H1 (cell line): ENCODE results near the gene RNF141. TPM values are rescaled to one million over a fixed set of nuclear protein-coding genes. Genes with fewer than 3 reads are reported as not detected.

Experiments used
- CTCF ChIA-PET: fragments of 300-600 bp; sonication (Branson Sonifier 250); formaldehyde crosslinking; loops from one replicate; lab custom pipeline; 2021; ENCODE audit not compliant: partially characterized antibody; lab: Charles Lee
- POLR2A ChIA-PET: fragments of 300-600 bp; sonication (Branson Sonifier 250); formaldehyde crosslinking; loops from one replicate; lab custom pipeline; 2021; ENCODE audit warnings: inconsistent platforms; ENCODE audit not compliant: partially characterized antibody; lab: Charles Lee
- DNase-seq, 2 experiments: peaks; one replicate each; pipeline versions ENCODE4 v3.0.0 to v3.0.0-alpha.2; 2010 to 2022; ENCODE audit warnings: low spot score in 2 of 2, low read depth in 1 of 2, mixed read lengths in 1 of 2
- FAIRE-seq: peaks from 2 replicates; lab custom pipeline; 2011; peaks lifted over from hg19 to GRCh38; lab: Jason Lieb, UNC
- H2AFZ ChIP-seq: 2 replicates; pipeline ENCODE4 v1.8.1; 2012; ENCODE audit warnings: low read length, inconsistent platforms
- H2AK5ac ChIP-seq: 2 replicates; pipeline ENCODE4 v1.6.1; 2013; ENCODE audit warnings: low read depth, low read length
- H2BK120ac ChIP-seq: replicated peaks from 2 replicates; pipeline ENCODE3; 2013; ENCODE audit warnings: low read depth, low read length, inconsistent platforms
- H2BK12ac ChIP-seq: 2 replicates; pipeline ENCODE4 v1.6.1; 2013; ENCODE audit warnings: low read depth, low read length
- H2BK15ac ChIP-seq: 2 replicates; pipeline ENCODE4 v1.6.1; 2013; ENCODE audit warnings: low read length
- H2BK20ac ChIP-seq: 2 replicates; pipeline ENCODE4 v1.6.1; 2013; ENCODE audit warnings: low read length
- H2BK5ac ChIP-seq: 2 replicates; pipeline ENCODE4 v1.6.1; 2013; ENCODE audit warnings: low read depth, low read length
- H3K14ac ChIP-seq: 2 replicates; pipeline ENCODE4 v1.6.1; 2013; ENCODE audit warnings: inconsistent platforms; ENCODE audit not compliant: insufficient read length
- H3K18ac ChIP-seq: 2 replicates; pipeline ENCODE4 v1.6.1; 2013; ENCODE audit warnings: low read length; ENCODE audit errors: extremely low read depth
- H3K23ac ChIP-seq: 2 replicates; pipeline ENCODE4 v1.6.1; 2013; ENCODE audit warnings: inconsistent platforms; ENCODE audit not compliant: insufficient read length
- H3K23me2 ChIP-seq: 2 replicates; pipeline ENCODE4 v1.6.1; 2013; ENCODE audit warnings: low read depth, low read length
- H3K27ac ChIP-seq: 2 replicates; pipeline ENCODE4 v1.6.1; 2011; ENCODE audit warnings: low read depth, low read length, inconsistent platforms
- H3K27me3 ChIP-seq, 4 experiments: replicated peaks in 1 of 4; 1 replicate in 1 of 4; 2 replicates in 3 of 4; pipeline versions ENCODE4 v1.6.1 to v1.8.1; 2011 to 2013; ENCODE audit warnings: low read length in 3 of 4, mild to moderate bottlenecking in 3 of 4, inconsistent platforms in 2 of 4, mixed read lengths in 2 of 4, moderate library complexity in 1 of 4; ENCODE audit not compliant: control insufficient read depth in 3 of 4, insufficient read depth in 3 of 4; ENCODE audit errors: extremely low read depth in 1 of 4
- H3K36me3 ChIP-seq, 4 experiments: 2 replicates each; pipeline versions ENCODE4 v1.6.1 to v1.8.1; 2011 to 2013; ENCODE audit warnings: mild to moderate bottlenecking in 4 of 4, low read length in 3 of 4, moderate library complexity in 2 of 4, control low read depth in 1 of 4, inconsistent platforms in 1 of 4; ENCODE audit not compliant: insufficient read depth in 4 of 4, control insufficient read depth in 2 of 4
- H3K4ac ChIP-seq: replicated peaks from 2 replicates; pipeline ENCODE3; 2013; ENCODE audit warnings: low read length, low read depth, mixed read lengths, inconsistent platforms; ENCODE audit not compliant: insufficient read length
- H3K4me1 ChIP-seq, 4 experiments: replicated peaks in 1 of 4; 1 replicate in 1 of 4; 2 replicates in 3 of 4; pipeline versions ENCODE4 v1.6.1 to v1.8.1; 2011 to 2013; ENCODE audit warnings: low read length in 3 of 4, inconsistent platforms in 2 of 4, mixed read lengths in 1 of 4; ENCODE audit not compliant: insufficient read depth in 4 of 4, control insufficient read depth in 3 of 4
- H3K4me2 ChIP-seq, 2 experiments: 2 replicates each; pipeline versions ENCODE4 v1.6.1 to v1.8.1; 2011 to 2013; ENCODE audit warnings: low read depth in 2 of 2, low read length in 2 of 2, control low read depth in 1 of 2, inconsistent platforms in 1 of 2, mild to moderate bottlenecking in 1 of 2; ENCODE audit not compliant: insufficient read depth in 1 of 2
- H3K4me3 ChIP-seq, 4 experiments: fragments of 200-600, 300-600 bp in 1 of 4; sonication (generic), shearing (Covaris generic), sonication (Bioruptor Twin) in 1 of 4; 2 replicates each; pipeline versions ENCODE4 v1.5.1 to v1.8.1; 2011 to 2016; ENCODE audit warnings: low read length in 4 of 4, low read depth in 3 of 4, control low read depth in 2 of 4, inconsistent platforms in 2 of 4, mild to moderate bottlenecking in 2 of 4, mixed read lengths in 1 of 4, moderate library complexity in 1 of 4; ENCODE audit not compliant: insufficient read depth in 2 of 4; ENCODE audit errors: extremely low read depth in 1 of 4
- H3K56ac ChIP-seq: replicated peaks from 2 replicates; pipeline ENCODE3; 2013; ENCODE audit warnings: low read depth, mild to moderate bottlenecking, mixed read lengths, low read length, inconsistent platforms; ENCODE audit not compliant: insufficient read length
- H3K79me1 ChIP-seq: 2 replicates; pipeline ENCODE4 v1.6.1; 2013; ENCODE audit warnings: low read depth, low read length, control low read depth
- H3K79me2 ChIP-seq, 2 experiments: 2 replicates each; pipeline versions ENCODE4 v1.6.1 to v1.8.1; 2012 to 2013; ENCODE audit warnings: low read length in 2 of 2, mild to moderate bottlenecking in 2 of 2, inconsistent platforms in 1 of 2; ENCODE audit not compliant: insufficient read depth in 2 of 2, control insufficient read depth in 1 of 2
- H3K9ac ChIP-seq, 4 experiments: replicated peaks in 1 of 4; 1 replicate in 1 of 4; 2 replicates in 3 of 4; pipeline versions ENCODE4 v1.6.1 to v1.8.1; 2011 to 2013; ENCODE audit warnings: low read depth in 3 of 4, low read length in 3 of 4, control low read depth in 2 of 4, mild to moderate bottlenecking in 2 of 4, moderate library complexity in 2 of 4, inconsistent platforms in 1 of 4; ENCODE audit errors: extremely low read depth in 1 of 4
- H3K9me3 ChIP-seq, 2 experiments: 2 replicates each; pipeline versions ENCODE4 v1.6.1 to v1.8.1; 2012 to 2013; ENCODE audit warnings: mild to moderate bottlenecking in 2 of 2, moderate library complexity in 2 of 2, control low read depth in 1 of 2, inconsistent platforms in 1 of 2, low read depth in 1 of 2, low read length in 1 of 2, mixed read lengths in 1 of 2; ENCODE audit not compliant: insufficient read depth in 2 of 2
- H4K20me1 ChIP-seq, 2 experiments: replicated peaks in 1 of 2; 2 replicates each; pipeline versions ENCODE3 to v1.8.1; 2011 to 2013; ENCODE audit warnings: inconsistent platforms in 2 of 2, low read length in 2 of 2, mild to moderate bottlenecking in 1 of 2; ENCODE audit not compliant: insufficient read depth in 2 of 2, control insufficient read depth in 1 of 2
- H4K5ac ChIP-seq: 2 replicates; pipeline ENCODE4 v1.6.1; 2013; ENCODE audit warnings: low read length, low read depth, mixed read lengths, inconsistent platforms; ENCODE audit not compliant: insufficient read length
- H4K8ac ChIP-seq: 2 replicates; pipeline ENCODE4 v1.8.0; 2013; ENCODE audit warnings: mild to moderate bottlenecking, moderate library complexity, low read length, inconsistent platforms; ENCODE audit not compliant: insufficient read depth; ENCODE audit errors: extremely low read depth
- H4K91ac ChIP-seq: replicated peaks from 2 replicates; pipeline ENCODE3; 2013; ENCODE audit warnings: low read length, mixed read lengths, inconsistent platforms; ENCODE audit not compliant: insufficient read length
- CBX5 ChIP-seq: fragments of 300-800, 300-1000 bp; sonication (generic); IDR thresholded peaks from 2 replicates; pipeline ENCODE4 v1.7.1; 2016; ENCODE audit warnings: antibody characterized with exemption, low read length, low read depth
- GABPA ChIP-seq: IDR thresholded peaks from 2 replicates; pipeline ENCODE4 v1.6.1; 2011; ENCODE audit warnings: mild to moderate bottlenecking, low read length, moderate library complexity, borderline replicate concordance; ENCODE audit not compliant: insufficient read depth
- KDM4A ChIP-seq: IDR thresholded peaks from one replicate; pipeline ENCODE4 v1.7.1; 2012; ENCODE audit warnings: low read depth, mild to moderate bottlenecking, moderate library complexity, low read length, inconsistent platforms; ENCODE audit not compliant: severe bottlenecking
- NRF1 ChIP-seq: IDR thresholded peaks from 2 replicates; pipeline ENCODE4 v1.6.1; 2011; ENCODE audit warnings: mild to moderate bottlenecking, low read depth, low read length, improper control_type of control experiment
- RFX5 ChIP-seq: IDR thresholded peaks from 2 replicates; pipeline ENCODE4 v1.6.1; 2011; ENCODE audit warnings: low read depth, low read length, improper control_type of control experiment, borderline replicate concordance
- SIN3A ChIP-seq, 2 experiments: IDR thresholded peaks in 1 of 2; conservative IDR thresholded peaks in 1 of 2; 2 replicates each; pipeline ENCODE4 v1.6.1; 2011 to 2012; ENCODE audit warnings: low read length in 2 of 2, improper control_type of control experiment in 1 of 2, low read depth in 1 of 2, mild to moderate bottlenecking in 1 of 2
- TBP ChIP-seq: IDR thresholded peaks from 2 replicates; pipeline ENCODE4 v1.6.1; 2011; ENCODE audit warnings: low read depth, low read length, improper control_type of control experiment
- TCF12 ChIP-seq: IDR thresholded peaks from 2 replicates; pipeline ENCODE4 v1.6.1; 2011; ENCODE audit warnings: low read depth, mild to moderate bottlenecking, low read length
- polyA plus RNA-seq, 7 experiments: library from polyadenylated mRNA; depleted of rRNA in 3 of 7; stranded (reverse) in 5 of 7; unstranded in 2 of 7; fragments of >200 nt in 5 of 7; fragments of 200-250 nt in 2 of 7; gene quantifications; 1 replicate in 5 of 7; 2 replicates in 1 of 7; 4 replicates in 1 of 7; pipeline versions ENCODE4 v1.2.1 to v1.2.3, GENCODE V29; 2011 to 2013; ENCODE audit warnings: missing spikeins in 2 of 7, mixed read lengths in 2 of 7
- total RNA-seq: library from RNA; stranded (reverse); fragmentation: NEBNext Ultra II Directional; extraction: Animal tissue kit (Norgen Biotek cat#: 25700); gene quantifications from 2 replicates; pipeline ENCODE4 v1.2.1, GENCODE V29; 2021
- TF ChIP-seq, protein P1 (sequence below): IDR thresholded peaks from 2 replicates; pipeline ENCODE4 v1.6.1; 2011; ENCODE audit warnings: low read length, improper control_type of control experiment
- TF ChIP-seq, protein P2 (sequence below): IDR thresholded peaks from 2 replicates; pipeline ENCODE4 v1.6.1; 2012; ENCODE audit warnings: inconsistent platforms
- TF ChIP-seq, protein P3 (sequence below): IDR thresholded peaks from 2 replicates; pipeline ENCODE4 v1.6.1; 2012; ENCODE audit warnings: low read length, inconsistent platforms

Gene RNF141
- total and polyA plus RNA-seq, 2 of the 8 experiments (the other 6 are each of a cell fraction or from before 2014, with no cell fraction given): 8.5 to 22.8 TPM

DNA sequence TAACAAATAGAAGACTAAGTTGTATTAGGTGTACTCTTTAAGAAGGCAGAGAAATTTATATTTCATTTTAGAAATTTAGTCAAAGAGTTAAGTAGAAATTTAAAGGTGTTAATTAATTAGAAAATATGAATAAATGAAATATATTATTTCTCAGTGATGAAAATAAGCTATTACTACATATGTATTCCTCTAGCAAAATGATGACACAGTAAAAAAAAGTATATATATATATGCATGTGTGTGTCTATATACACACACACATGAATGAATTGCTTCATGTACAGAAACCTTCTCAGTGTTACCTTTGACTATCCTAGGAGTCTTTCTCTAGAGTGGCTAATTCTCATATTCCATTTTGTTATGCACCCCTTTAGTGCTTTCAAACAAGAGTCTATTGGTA lies 7.7 kb downstream of the RNF141 start:
- ChIA-PET CTCF (interaction anchor here (0.6 to 4.6 kb wide), 2 partner anchors 8 to 107 kb away, joined by 3 to 26 read pairs; partner anchors contain the start of gene RNF141), POLR2A (interaction anchor here (1.8 kb wide), 1 partner anchor 12 kb away, joined by 5 read pairs; no protein-coding TSS in a partner anchor)
- TF ChIP-seq SIN3A (conservative IDR thresholded peaks at IDR 0.05 in 1 of 2, IDR thresholded peaks at IDR 0.05 in 1 of 2; ENCODE audit: low read depth in 1 of 2, low read length in 2 of 2): no peak
- no peak for TF ChIP-seq GABPA
- TF ChIP-seq, protein P1, sequence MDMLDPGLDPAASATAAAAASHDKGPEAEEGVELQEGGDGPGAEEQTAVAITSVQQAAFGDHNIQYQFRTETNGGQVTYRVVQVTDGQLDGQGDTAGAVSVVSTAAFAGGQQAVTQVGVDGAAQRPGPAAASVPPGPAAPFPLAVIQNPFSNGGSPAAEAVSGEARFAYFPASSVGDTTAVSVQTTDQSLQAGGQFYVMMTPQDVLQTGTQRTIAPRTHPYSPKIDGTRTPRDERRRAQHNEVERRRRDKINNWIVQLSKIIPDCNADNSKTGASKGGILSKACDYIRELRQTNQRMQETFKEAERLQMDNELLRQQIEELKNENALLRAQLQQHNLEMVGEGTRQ: no peak
- no peak for TF ChIP-seq KDM4A
- TF ChIP-seq RFX5: no peak
- TF ChIP-seq, protein P2, sequence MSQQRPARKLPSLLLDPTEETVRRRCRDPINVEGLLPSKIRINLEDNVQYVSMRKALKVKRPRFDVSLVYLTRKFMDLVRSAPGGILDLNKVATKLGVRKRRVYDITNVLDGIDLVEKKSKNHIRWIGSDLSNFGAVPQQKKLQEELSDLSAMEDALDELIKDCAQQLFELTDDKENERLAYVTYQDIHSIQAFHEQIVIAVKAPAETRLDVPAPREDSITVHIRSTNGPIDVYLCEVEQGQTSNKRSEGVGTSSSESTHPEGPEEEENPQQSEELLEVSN: no peak
- TF ChIP-seq, protein P3, sequence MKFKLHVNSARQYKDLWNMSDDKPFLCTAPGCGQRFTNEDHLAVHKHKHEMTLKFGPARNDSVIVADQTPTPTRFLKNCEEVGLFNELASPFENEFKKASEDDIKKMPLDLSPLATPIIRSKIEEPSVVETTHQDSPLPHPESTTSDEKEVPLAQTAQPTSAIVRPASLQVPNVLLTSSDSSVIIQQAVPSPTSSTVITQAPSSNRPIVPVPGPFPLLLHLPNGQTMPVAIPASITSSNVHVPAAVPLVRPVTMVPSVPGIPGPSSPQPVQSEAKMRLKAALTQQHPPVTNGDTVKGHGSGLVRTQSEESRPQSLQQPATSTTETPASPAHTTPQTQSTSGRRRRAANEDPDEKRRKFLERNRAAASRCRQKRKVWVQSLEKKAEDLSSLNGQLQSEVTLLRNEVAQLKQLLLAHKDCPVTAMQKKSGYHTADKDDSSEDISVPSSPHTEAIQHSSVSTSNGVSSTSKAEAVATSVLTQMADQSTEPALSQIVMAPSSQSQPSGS: no peak
- TF ChIP-seq TCF12: no peak
- no peak for TF ChIP-seq CBX5
- no peak for TF ChIP-seq NRF1
- no peak for TF ChIP-seq TBP
- no peak overlapping the region for H3K27ac ChIP-seq
- H3K18ac ChIP-seq: no peak overlapping the region
- H3K9ac ChIP-seq: no peak overlapping the region
- H3K56ac ChIP-seq: no peak overlapping the region
- H2BK20ac ChIP-seq: no peak overlapping the region
- FAIRE-seq: no peak
- H3K79me1 ChIP-seq: no peaks in the 10 kb centered on the region; the same call in 1 of the 2 replicates
- H3K27me3 ChIP-seq: no peaks in the 10 kb centered on the region
- H3K9me3 ChIP-seq: no peaks in the 10 kb centered on the region
- H4K91ac ChIP-seq: no peak overlapping the region
- H2BK12ac ChIP-seq: no peak overlapping the region
- H3K14ac ChIP-seq: no peak overlapping the region
- H2AFZ ChIP-seq: no peak overlapping the region
- H2BK5ac ChIP-seq: no peak overlapping the region
- no peaks in the 10 kb centered on the region for H4K20me1 ChIP-seq
- H2BK120ac ChIP-seq: no peak overlapping the region
- no peaks in the 10 kb centered on the region for H3K23me2 ChIP-seq
- no peak overlapping the region for H2BK15ac ChIP-seq
- H3K36me3 ChIP-seq: peaks cover 0 to 4% (median 0%) of the 10 kb centered on the region in 4 experiments; a peak in 1 of 8 replicates
- no peak overlapping the region for H3K4me2 ChIP-seq
- no peak for DNase-seq
- no peak overlapping the region for H4K5ac ChIP-seq
- no peak overlapping the region for H4K8ac ChIP-seq
- H3K23ac ChIP-seq: no peak overlapping the region
- no peaks in the 10 kb centered on the region for H3K79me2 ChIP-seq
- H3K4ac ChIP-seq: no peak overlapping the region
- H3K4me1 ChIP-seq: no peaks in the 10 kb centered on the region
- H3K4me3 ChIP-seq: no peak overlapping the region
- H2AK5ac ChIP-seq: no peak overlapping the region
